Testis (tissue), 3 donors: ENCODE measurements around the gene ANKRD11. TPM values are rescaled to one million over a fixed set of nuclear protein-coding genes. Genes with fewer than 3 reads are reported as not detected.
A peak's percentile ranks its signal among the peaks of the same experiment; 100 is the strongest.

Experiments used
- DNase-seq: peaks from one replicate; pipeline ENCODE4 v3.0.0-alpha.2; 2019
- H3K27ac ChIP-seq, 2 donors: fragments of 200-600 bp; sonication (generic); one replicate each; pipeline ENCODE4 v1.5.1; 2019
- H3K27me3 ChIP-seq: fragments of 200-600 bp; sonication (generic); one replicate; pipeline ENCODE4 v1.5.1; 2019
- H3K36me3 ChIP-seq: fragments of 200-600 bp; sonication (generic); one replicate; pipeline ENCODE4 v1.5.1; 2017; ENCODE audit warnings: low read depth; ENCODE audit errors: missing control alignments
- H3K4me1 ChIP-seq: fragments of 200-600 bp; sonication (generic); one replicate; pipeline ENCODE4 v1.5.1; 2019
- H3K4me3 ChIP-seq, 2 donors: fragments of 200-600 bp; sonication (generic); one replicate each; pipeline ENCODE4 v1.5.1; 2017 to 2019
- H3K9me3 ChIP-seq: fragments of 200-600 bp; sonication (generic); one replicate; pipeline ENCODE4 v1.5.1; 2017
- CTCF ChIP-seq, 3 experiments: fragments of 450-650 bp in 2 of 3; fragments of 200-600 bp in 1 of 3; sonication (generic) in 1 of 3; IDR thresholded peaks; one replicate each; pipeline ENCODE4 v1.5.1; 2016 to 2019; ENCODE audit warnings: antibody characterized with exemption in 3 of 3, mild to moderate bottlenecking in 2 of 3, moderate library complexity in 1 of 3
- POLR2A ChIP-seq: fragments of 450-650 bp; IDR thresholded peaks from one replicate; pipeline ENCODE4 v1.6.1; 2017; ENCODE audit warnings: antibody characterized with exemption, mild to moderate bottlenecking, moderate library complexity
- WGBS, 2 donors: methylation state at CpG; one replicate each; pipeline ENCODE4 v1.1.5; 2018; 5-methylcytosine and 5-hydroxymethylcytosine counted together
- intact Hi-C: fragments of 100-400 bp; cut with DNase I; formaldehyde crosslinking; loops from one replicate; pipeline ENCODE4 v1.15.1; 2023; ENCODE audit warnings: low total_unique reads
- polyA plus RNA-seq: library from polyadenylated mRNA; stranded (reverse); fragments of 350-450 nt; fragmentation: Illumina TruSeq; extraction: RNeasy Lipid Tissue Mini Kit (QIAGEN cat#74804); gene quantifications from one replicate; pipeline ENCODE4 v1.2.3, GENCODE V29; 2014; ENCODE audit warnings: low read depth, low replicate concordance; ENCODE audit not compliant: insufficient read depth
- total RNA-seq, 2 donors: library from RNA; depleted of rRNA; stranded (reverse); fragments of >200 nt; gene quantifications; one replicate each; pipeline ENCODE4 v1.2.3, GENCODE V29; 2016

Gene ANKRD11
- total and polyA plus RNA-seq, 3 donors from 2014 or later: 49.7 to 187 (median 150) TPM

GRCh38 chr16:89401641-89402445 is 88.5 kb downstream of the ANKRD11 start:
- Histone ChIP-seq H3K36me3 (no peaks in the 10 kb centered on the region), H3K27ac (no peak overlapping the region), H3K4me1 (peaks cover 12% of the 10 kb centered on the region), H3K27me3 (no peaks in the 10 kb centered on the region), H3K9me3 (no peaks in the 10 kb centered on the region), H3K4me3 (no peak overlapping the region)
- TF ChIP-seq POLR2A: no peak
- TF ChIP-seq CTCF (IDR thresholded peaks at IDR 0.05): no peak
- intact Hi-C loops: no loop called here
- 66 to 84% methylated on average over 20 to 26 of the region's 27 CpGs for WGBS, 2 donors
- DNase-seq: peak; percentile 38

- H3K36me3 ChIP-seq: no peaks in the 10 kb centered on the region
- no peak overlapping the region for H3K27ac ChIP-seq
- no peaks in the 10 kb centered on the region for H3K27me3 ChIP-seq
- H3K4me3 ChIP-seq: no peak overlapping the region
- no peaks in the 10 kb centered on the region for H3K9me3 ChIP-seq
- no peak for TF ChIP-seq POLR2A
- TF ChIP-seq CTCF (IDR thresholded peaks at IDR 0.05): no peak
- H3K4me1 ChIP-seq: peaks cover 13% of the 10 kb centered on the region
- 88 to 91% methylated on average over 7 to 12 of the region's 12 CpGs for WGBS, 2 donors
- no peak for DNase-seq
- intact Hi-C loops: no loop called here
Measured at GRCh38 chr16:89401205-89401604, 89.2 kb downstream of the ANKRD11 start.

DNA sequence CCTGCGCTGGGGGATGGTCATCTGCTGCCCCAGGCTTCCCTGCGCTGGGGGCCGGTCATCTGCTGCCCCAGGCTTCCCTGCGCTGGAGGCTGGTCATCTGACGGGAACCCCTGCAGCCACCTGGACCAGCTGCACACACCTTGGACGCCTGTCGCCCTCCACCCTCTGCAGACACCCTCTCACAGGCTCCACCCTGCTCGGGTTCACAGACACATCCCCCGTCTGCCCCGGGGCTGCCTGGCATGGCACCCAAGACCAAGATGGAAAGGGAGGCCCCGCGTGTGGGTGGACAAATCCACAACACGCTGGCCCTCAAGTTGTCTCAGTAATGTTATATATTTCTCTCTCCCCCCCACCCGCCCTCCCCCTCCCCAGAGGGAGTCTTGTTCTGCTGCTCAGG is 89.6 kb downstream of the ANKRD11 start:
- TF ChIP-seq CTCF (IDR thresholded peaks at IDR 0.05) (no peak), POLR2A (no peak)

GRCh38 chr16:89398924-89399323 is 91.4 kb downstream of the ANKRD11 start:
- H3K4me3 ChIP-seq: no peak overlapping the region
- H3K4me1 ChIP-seq: peaks cover 27% of the 10 kb centered on the region
- no peaks in the 10 kb centered on the region for H3K9me3 ChIP-seq
- H3K27me3 ChIP-seq: no peaks in the 10 kb centered on the region
- intact Hi-C loops: no loop called here
- DNase-seq: no peak
- H3K36me3 ChIP-seq: no peaks in the 10 kb centered on the region
- WGBS, 2 donors: 80 to 91% methylated on average over 9 of the region's 9 CpGs
- no peak overlapping the region for H3K27ac ChIP-seq
- no peak for TF ChIP-seq POLR2A
- TF ChIP-seq CTCF (IDR thresholded peaks at IDR 0.05): no peak

More for the DNA sequence above, 89.6 kb downstream of the ANKRD11 start:
- DNase-seq: no peak
- WGBS, 2 donors: 85 to 87% methylated on average over 9 to 11 of the region's 14 CpGs
- Histone ChIP-seq H3K4me3 (no peak overlapping the region), H3K27ac (no peak overlapping the region), H3K36me3 (no peaks in the 10 kb centered on the region), H3K9me3 (no peaks in the 10 kb centered on the region), H3K27me3 (no peaks in the 10 kb centered on the region), H3K4me1 (peaks cover 17% of the 10 kb centered on the region)
- intact Hi-C loops: no loop called here
